ENCODE results near the gene ALDH3B2.
"Not testable (repeated sequence)": the region's sequence is repeated elsewhere in the genome, so short reads cannot be mapped to it uniquely, and the experiment has no call there.

Gene ALDH3B2

GRCh38 chr11:67660752-67661151 is 13.7 kb downstream of the ALDH3B2 start:
- not testable (repeated sequence) for H3K27ac ChIP-seq (ENCODE audit: low read depth, low read length); H3K27me3 ChIP-seq (ENCODE audit: control insufficient read depth, insufficient read depth, low read length); H3K9ac ChIP-seq (ENCODE audit: low read depth, low read length); H3K4me3 ChIP-seq (ENCODE audit: low read depth, low read length); H3K4me1 ChIP-seq (ENCODE audit: control insufficient read depth, insufficient read depth, low read length); H3K36me3 ChIP-seq (ENCODE audit: control insufficient read depth, insufficient read depth, low read length)
- peaks cover 14% of the 10 kb centered on the region for H3K9me3 ChIP-seq (ENCODE audit: control insufficient read depth, insufficient read depth, low read length)

DNA sequence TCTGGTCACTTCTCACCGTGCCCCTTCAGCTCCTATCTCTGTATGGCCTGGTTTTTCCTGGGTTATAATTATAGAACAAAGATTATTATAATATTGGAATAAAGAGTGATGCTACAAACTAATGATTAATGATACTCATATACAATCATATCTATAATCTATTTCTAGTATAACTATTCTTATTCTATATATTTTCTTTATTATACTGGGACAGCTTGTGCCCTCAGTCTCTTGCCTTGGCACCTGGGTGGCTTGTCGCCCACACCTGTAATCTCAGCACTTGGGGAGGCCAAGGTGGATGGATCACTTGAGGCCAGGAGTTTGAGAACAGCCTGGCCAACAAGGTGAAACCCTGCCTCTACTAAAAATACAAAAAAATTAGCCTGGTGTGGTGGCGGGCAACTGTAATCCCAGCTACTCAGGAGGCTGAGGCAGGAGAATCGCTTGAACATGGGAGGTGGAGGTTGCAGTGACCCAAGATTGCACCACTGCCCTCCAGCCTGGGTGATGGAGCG is 14.7 kb downstream of the ALDH3B2 start:
- peaks cover 17% of the 10 kb centered on the region for H3K9me3 ChIP-seq (ENCODE audit: control insufficient read depth, insufficient read depth, low read length)

DNA sequence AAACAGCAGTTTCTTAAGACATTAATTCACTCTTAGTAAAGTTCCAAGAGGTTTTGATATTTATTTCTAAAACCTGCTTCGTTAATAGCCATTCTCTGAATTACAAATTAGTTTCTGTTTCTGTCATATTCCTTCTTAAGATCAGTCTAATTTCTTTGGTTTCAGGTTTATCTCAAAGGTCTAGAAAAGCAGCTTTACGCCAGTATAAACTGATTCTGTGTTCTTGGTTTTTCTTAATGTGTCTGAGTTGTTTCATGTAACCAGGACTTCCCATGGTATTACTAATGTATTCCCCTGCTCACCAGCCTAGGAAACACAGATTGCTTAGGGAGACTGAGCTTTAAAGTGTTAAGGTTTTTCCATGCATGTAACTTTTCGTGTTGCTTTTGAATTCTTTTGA is 17.1 kb downstream of the ALDH3B2 start:
- H3K4me3 ChIP-seq (ENCODE audit: low read depth, low read length) = no peak overlapping the region
- no peaks in the 10 kb centered on the region for H3K4me1 ChIP-seq (ENCODE audit: control insufficient read depth, insufficient read depth, low read length)
- no peak overlapping the region for H3K27ac ChIP-seq (ENCODE audit: low read depth, low read length)
- H3K27me3 ChIP-seq (ENCODE audit: control insufficient read depth, insufficient read depth, low read length) = no peaks in the 10 kb centered on the region
- no peak overlapping the region for H3K9ac ChIP-seq (ENCODE audit: low read depth, low read length)
- peaks cover 17% of the 10 kb centered on the region for H3K9me3 ChIP-seq (ENCODE audit: control insufficient read depth, insufficient read depth, low read length)
- no peaks in the 10 kb centered on the region for H3K36me3 ChIP-seq (ENCODE audit: control insufficient read depth, insufficient read depth, low read length)

More for the DNA sequence above, 14.7 kb downstream of the ALDH3B2 start:
- not testable (repeated sequence) for H3K27me3 ChIP-seq (ENCODE audit: control insufficient read depth, insufficient read depth, low read length); H3K27ac ChIP-seq (ENCODE audit: low read depth, low read length); H3K36me3 ChIP-seq (ENCODE audit: control insufficient read depth, insufficient read depth, low read length); H3K9ac ChIP-seq (ENCODE audit: low read depth, low read length); H3K4me1 ChIP-seq (ENCODE audit: control insufficient read depth, insufficient read depth, low read length); H3K4me3 ChIP-seq (ENCODE audit: low read depth, low read length)

DNA sequence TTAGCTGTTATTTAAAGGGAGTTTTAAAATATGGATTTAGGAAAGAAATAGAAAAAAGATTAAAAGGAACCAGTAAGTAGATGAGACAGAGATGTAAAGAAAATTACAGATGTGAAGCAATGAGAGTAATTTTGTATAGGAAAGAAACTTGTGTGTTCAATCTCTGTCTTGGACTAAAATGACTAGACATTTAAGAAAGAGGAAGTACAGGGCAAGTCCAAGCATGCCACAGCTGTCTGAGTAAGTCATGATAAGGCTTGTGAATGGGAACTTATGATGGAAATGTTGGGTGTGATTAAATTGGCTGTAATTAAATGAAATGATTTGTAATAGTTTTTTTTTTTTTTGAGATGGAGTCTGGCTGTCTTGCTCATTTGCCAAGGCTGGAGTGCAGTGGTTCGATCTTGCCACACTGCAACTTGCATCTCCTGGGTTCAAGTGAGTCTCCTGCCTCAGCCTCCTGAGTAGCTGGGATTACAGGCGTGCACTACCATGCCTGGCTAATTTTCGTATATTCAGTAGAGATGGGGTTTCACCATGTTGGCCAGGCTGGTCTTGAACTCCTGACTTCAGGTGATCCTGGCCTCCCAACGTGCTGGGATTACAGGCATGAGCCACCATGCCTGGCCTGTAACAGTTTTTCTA is 18.0 kb downstream of the ALDH3B2 start:
- Histone ChIP-seq H3K27me3 (ENCODE audit: control insufficient read depth, insufficient read depth, low read length) (no peaks in the 10 kb centered on the region), H3K4me3 (ENCODE audit: low read depth, low read length) (no peak overlapping the region), H3K9me3 (ENCODE audit: control insufficient read depth, insufficient read depth, low read length) (peaks cover 17% of the 10 kb centered on the region), H3K27ac (ENCODE audit: low read depth, low read length) (no peak overlapping the region), H3K9ac (ENCODE audit: low read depth, low read length) (no peak overlapping the region), H3K36me3 (ENCODE audit: control insufficient read depth, insufficient read depth, low read length) (no peaks in the 10 kb centered on the region), H3K4me1 (ENCODE audit: control insufficient read depth, insufficient read depth, low read length) (no peaks in the 10 kb centered on the region)

- H3K9ac ChIP-seq (ENCODE audit: low read depth, low read length) = no peak overlapping the region
- H3K4me1 ChIP-seq (ENCODE audit: control insufficient read depth, insufficient read depth, low read length) = no peaks in the 10 kb centered on the region
- peaks cover 17% of the 10 kb centered on the region for H3K9me3 ChIP-seq (ENCODE audit: control insufficient read depth, insufficient read depth, low read length)
- no peaks in the 10 kb centered on the region for H3K27me3 ChIP-seq (ENCODE audit: control insufficient read depth, insufficient read depth, low read length)
- H3K36me3 ChIP-seq (ENCODE audit: control insufficient read depth, insufficient read depth, low read length) = no peaks in the 10 kb centered on the region
- H3K4me3 ChIP-seq (ENCODE audit: low read depth, low read length) = no peak overlapping the region
- no peak overlapping the region for H3K27ac ChIP-seq (ENCODE audit: low read depth, low read length)
These were observed 20.2 kb downstream of the ALDH3B2 start for GRCh38 chr11:67654225-67654624.

DNA sequence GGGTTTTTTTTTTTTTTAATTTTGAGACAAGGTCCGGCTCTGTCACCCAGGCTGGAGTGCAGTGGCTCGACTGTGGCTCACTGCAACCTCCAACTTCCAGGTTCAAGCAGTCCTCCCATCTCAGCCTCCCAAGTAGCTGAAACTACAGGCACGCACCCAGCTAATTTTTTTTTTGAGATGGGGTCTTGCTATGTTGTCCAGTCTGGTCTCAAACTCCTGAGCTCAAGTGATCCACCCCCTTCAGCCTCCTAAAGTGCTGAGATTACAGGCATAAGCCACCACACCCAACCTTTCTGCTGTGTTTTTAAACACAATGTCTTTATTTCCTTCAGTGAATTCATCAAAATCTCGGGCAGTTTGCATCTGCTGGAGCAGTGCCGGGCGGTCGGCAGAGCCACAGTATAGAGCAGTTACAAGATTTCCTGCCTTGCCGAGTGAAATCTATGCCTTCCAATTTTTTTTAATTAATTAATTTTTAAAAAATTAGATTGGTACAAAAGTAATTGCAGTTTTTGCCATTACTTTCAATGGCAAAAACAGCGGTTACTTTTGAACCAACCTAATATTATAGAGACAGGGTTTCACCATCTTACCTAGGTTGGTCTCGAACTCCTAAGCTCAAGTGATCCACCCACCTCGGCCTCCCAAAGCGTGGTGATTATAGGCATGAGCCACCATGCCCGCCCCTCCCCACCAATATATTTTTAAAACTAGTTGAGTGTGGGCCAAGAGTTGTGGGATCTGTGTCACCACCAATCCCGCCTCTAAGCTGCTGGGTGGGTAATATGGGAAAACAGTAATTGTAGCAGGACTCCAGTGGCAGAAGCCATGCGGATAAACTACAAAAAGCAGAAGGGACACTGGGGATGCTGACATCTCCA is 21.2 kb downstream of the ALDH3B2 start:
- no peaks in the 10 kb centered on the region for H3K36me3 ChIP-seq (ENCODE audit: control insufficient read depth, insufficient read depth, low read length)
- peaks cover 15% of the 10 kb centered on the region for H3K9me3 ChIP-seq (ENCODE audit: control insufficient read depth, insufficient read depth, low read length)
- H3K27me3 ChIP-seq (ENCODE audit: control insufficient read depth, insufficient read depth, low read length) = no peaks in the 10 kb centered on the region
- no peak overlapping the region for H3K9ac ChIP-seq (ENCODE audit: low read depth, low read length)
- H3K4me3 ChIP-seq (ENCODE audit: low read depth, low read length) = no peak overlapping the region
- no peak overlapping the region for H3K27ac ChIP-seq (ENCODE audit: low read depth, low read length)
- H3K4me1 ChIP-seq (ENCODE audit: control insufficient read depth, insufficient read depth, low read length) = no peaks in the 10 kb centered on the region

DNA sequence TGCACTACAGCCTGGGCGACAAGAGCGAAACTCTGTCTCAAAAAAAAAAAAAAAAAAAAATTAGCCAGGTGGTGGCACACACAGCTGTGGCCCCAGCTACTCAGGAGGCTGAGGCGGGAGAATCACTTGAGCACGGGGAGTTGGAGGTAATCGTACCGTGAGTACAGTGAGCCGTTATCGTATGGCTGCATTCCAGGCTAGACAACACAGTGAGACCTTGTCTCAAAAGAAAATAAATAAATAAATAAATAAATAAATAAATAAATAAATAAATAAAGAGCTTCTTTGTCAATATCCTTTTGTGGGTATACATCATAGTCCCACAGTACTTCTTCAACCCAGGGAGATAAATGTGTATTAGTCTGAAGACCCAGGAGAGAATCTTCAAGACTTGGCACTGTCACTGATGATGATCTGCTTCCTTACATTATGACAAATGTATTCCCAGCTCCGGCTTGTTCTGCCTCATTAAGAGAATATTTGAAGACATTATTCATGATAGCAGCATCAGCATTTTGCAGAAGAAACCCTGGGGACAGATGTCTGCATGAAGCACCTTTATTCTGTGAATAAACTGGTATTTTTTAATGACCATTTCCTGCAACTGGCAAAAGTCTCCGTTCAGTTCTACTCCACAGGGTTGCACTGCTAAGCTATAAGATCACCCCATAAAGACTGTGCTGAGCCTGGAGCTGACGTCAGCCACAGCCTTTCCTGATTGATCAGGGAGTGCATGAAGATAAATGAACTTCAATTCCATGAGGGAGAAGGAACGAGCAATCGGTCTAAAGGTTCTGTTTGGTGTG is 22.2 kb downstream of the ALDH3B2 start:
- no peaks in the 10 kb centered on the region for H3K36me3 ChIP-seq (ENCODE audit: control insufficient read depth, insufficient read depth, low read length)
- no peak overlapping the region for H3K9ac ChIP-seq (ENCODE audit: low read depth, low read length)
- H3K4me1 ChIP-seq (ENCODE audit: control insufficient read depth, insufficient read depth, low read length) = no peaks in the 10 kb centered on the region
- H3K27me3 ChIP-seq (ENCODE audit: control insufficient read depth, insufficient read depth, low read length) = no peaks in the 10 kb centered on the region
- H3K4me3 ChIP-seq (ENCODE audit: low read depth, low read length) = no peak overlapping the region
- H3K27ac ChIP-seq (ENCODE audit: low read depth, low read length) = no peak overlapping the region
- H3K9me3 ChIP-seq (ENCODE audit: control insufficient read depth, insufficient read depth, low read length) = peaks cover 15% of the 10 kb centered on the region

GRCh38 chr11:67649634-67650510 is 24.6 kb downstream of the ALDH3B2 start:
- Histone ChIP-seq H3K9ac (ENCODE audit: low read depth, low read length) (no peak overlapping the region), H3K4me1 (ENCODE audit: control insufficient read depth, insufficient read depth, low read length) (no peaks in the 10 kb centered on the region), H3K27ac (ENCODE audit: low read depth, low read length) (no peak overlapping the region), H3K9me3 (ENCODE audit: control insufficient read depth, insufficient read depth, low read length) (no peaks in the 10 kb centered on the region), H3K4me3 (ENCODE audit: low read depth, low read length) (no peak overlapping the region), H3K27me3 (ENCODE audit: control insufficient read depth, insufficient read depth, low read length) (no peaks in the 10 kb centered on the region), H3K36me3 (ENCODE audit: control insufficient read depth, insufficient read depth, low read length) (no peaks in the 10 kb centered on the region)

DNA sequence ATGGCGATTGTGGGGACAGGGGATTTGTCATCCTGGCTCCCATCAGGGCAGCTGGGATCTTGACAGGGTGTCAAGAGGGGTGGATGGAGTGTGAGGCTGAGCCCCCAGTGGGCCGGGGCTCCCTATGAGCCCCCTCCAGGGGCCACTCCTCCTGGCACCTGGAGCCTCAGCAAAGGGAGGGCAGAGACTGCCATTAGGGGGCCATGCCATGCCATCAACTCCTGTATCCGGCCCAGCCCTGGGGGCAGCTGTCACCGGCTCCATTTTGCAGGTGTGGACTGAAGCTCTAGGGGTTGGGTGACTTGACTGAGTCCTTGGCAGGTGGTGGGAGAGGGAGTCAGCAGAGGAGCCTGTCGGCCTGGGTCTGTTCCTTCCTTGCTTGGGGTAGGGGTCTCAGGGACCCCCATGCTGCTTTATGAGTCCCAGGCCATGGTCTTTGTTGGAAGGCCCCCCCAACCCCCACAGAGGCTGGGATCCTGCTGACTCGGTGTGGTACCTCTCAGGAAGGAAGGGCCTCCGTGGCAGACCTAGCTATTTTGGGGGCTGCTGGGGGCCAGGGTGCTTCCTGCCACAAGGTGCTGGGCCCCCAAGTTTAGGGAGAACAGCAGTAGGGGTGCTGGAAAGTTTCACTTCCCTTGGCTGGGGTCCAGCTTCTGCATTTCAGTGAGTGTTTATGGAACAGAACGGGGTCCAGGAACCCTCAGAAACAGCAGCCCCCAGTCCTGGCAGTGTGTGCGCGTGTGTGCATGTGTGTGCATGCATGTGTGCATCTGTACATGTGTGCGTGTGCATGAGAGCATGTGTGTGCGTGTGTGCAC is 25.4 kb downstream of the ALDH3B2 start:
- Histone ChIP-seq H3K4me3 (ENCODE audit: low read depth, low read length) (no peak overlapping the region), H3K9ac (ENCODE audit: low read depth, low read length) (no peak overlapping the region)

More for the DNA sequence above, 25.4 kb downstream of the ALDH3B2 start:
- Histone ChIP-seq H3K27ac (ENCODE audit: low read depth, low read length) (no peak overlapping the region), H3K9me3 (ENCODE audit: control insufficient read depth, insufficient read depth, low read length) (no peaks in the 10 kb centered on the region), H3K4me1 (ENCODE audit: control insufficient read depth, insufficient read depth, low read length) (no peaks in the 10 kb centered on the region), H3K36me3 (ENCODE audit: control insufficient read depth, insufficient read depth, low read length) (no peaks in the 10 kb centered on the region), H3K27me3 (ENCODE audit: control insufficient read depth, insufficient read depth, low read length) (no peaks in the 10 kb centered on the region)
